HEK293 (cell line): ENCODE data around the gene MRPS27.
"Not testable (repeated sequence)": the region's sequence is repeated elsewhere in the genome, so short reads cannot be mapped to it uniquely, and the experiment has no call there.

ENCODE experiments used
- CTCF ChIA-PET: fragments of 350-600 bp; formaldehyde crosslinking; extraction: SDS; loops from one replicate; lab custom pipeline; 2021; ENCODE audit warnings: antibody characterized with exemption; lab: Yijun Ruan, JAX
- POLR2A ChIA-PET: fragments of 300-600 bp; formaldehyde crosslinking; extraction: SDS; loops from one replicate; lab custom pipeline; 2020; ENCODE audit warnings: antibody characterized with exemption, inconsistent platforms; lab: Yijun Ruan, JAX
- H3K27ac ChIP-seq: fragments of 200-500 bp; sonication (Bioruptor generic); 2 replicates; pipeline ENCODE4 v1.5.1; 2014; ENCODE audit warnings: low read depth, low read length, control low read depth, inconsistent platforms; ENCODE audit errors: extremely low read depth
- H3K36me3 ChIP-seq, 2 experiments: fragments of 200-500 bp in 1 of 2; sonication (Bioruptor generic) in 1 of 2; 1 replicate in 1 of 2; 2 replicates in 1 of 2; pipeline ENCODE4 v1.5.1; 2014 to 2017; ENCODE audit warnings: inconsistent platforms in 2 of 2, low read length in 2 of 2; ENCODE audit not compliant: control insufficient read depth in 2 of 2, insufficient read depth in 1 of 2
- H3K4me1 ChIP-seq: fragments of 200-500 bp; sonication (Bioruptor generic); 2 replicates; pipeline ENCODE4 v1.5.1; 2014; ENCODE audit warnings: mild to moderate bottlenecking, low read length, inconsistent platforms; ENCODE audit not compliant: control insufficient read depth, insufficient read depth
- H3K4me3 ChIP-seq: 2 replicates; pipeline ENCODE4 v1.5.1; 2011; ENCODE audit warnings: low read depth, mild to moderate bottlenecking, control low read depth, low read length, moderate library complexity
- H3K9me3 ChIP-seq: fragments of 200-500 bp; sonication (Bioruptor generic); 2 replicates; pipeline ENCODE4 v1.5.1; 2014; ENCODE audit warnings: low read depth, low read length, inconsistent platforms; ENCODE audit not compliant: control insufficient read depth, insufficient read depth
- FEZF1 ChIP-seq: fragments of 450-650 bp; formaldehyde crosslinking; IDR thresholded peaks from 2 replicates; pipeline ENCODE4 v1.5.1; 2016; ENCODE audit warnings: missing biosample characterization, missing genetic modification characterization
- KLF1 ChIP-seq: fragments of 450-650 bp; formaldehyde crosslinking; IDR thresholded peaks from 2 replicates; pipeline ENCODE4 v1.5.1; 2016; ENCODE audit warnings: missing biosample characterization, missing genetic modification characterization
- OSR2 ChIP-seq: fragments of 450-650 bp; formaldehyde crosslinking; IDR thresholded peaks from 2 replicates; pipeline ENCODE4 v1.5.1; 2016; ENCODE audit warnings: missing biosample characterization, missing genetic modification characterization
- SCRT1 ChIP-seq: fragments of 450-650 bp; formaldehyde crosslinking; IDR thresholded peaks from 2 replicates; pipeline ENCODE4 v1.5.1; 2016; ENCODE audit warnings: missing biosample characterization, missing genetic modification characterization, borderline replicate concordance
- ZEB2 ChIP-seq: fragments of 450-650 bp; formaldehyde crosslinking; IDR thresholded peaks from 2 replicates; pipeline ENCODE4 v1.5.1; 2016; ENCODE audit warnings: missing biosample characterization, missing genetic modification characterization
- ZFHX2 ChIP-seq: fragments of 450-650 bp; formaldehyde crosslinking; conservative IDR thresholded peaks from 2 replicates; pipeline ENCODE4 v1.5.1; 2016; ENCODE audit warnings: missing biosample characterization, missing genetic modification characterization
- ZNF146 ChIP-seq: fragments of 450-650 bp; formaldehyde crosslinking; IDR thresholded peaks from 2 replicates; pipeline ENCODE4 v1.5.1; 2016; ENCODE audit warnings: missing biosample characterization, missing genetic modification characterization
- ZNF239 ChIP-seq: fragments of 450-650 bp; formaldehyde crosslinking; IDR thresholded peaks from 2 replicates; pipeline ENCODE4 v1.5.1; 2016; ENCODE audit warnings: missing biosample characterization, missing genetic modification characterization
- ZNF335 ChIP-seq: fragments of 450-650 bp; formaldehyde crosslinking; conservative IDR thresholded peaks from 2 replicates; pipeline ENCODE4 v1.5.1; 2016; ENCODE audit warnings: missing biosample characterization, missing genetic modification characterization
- ZNF366 ChIP-seq: fragments of 450-650 bp; formaldehyde crosslinking; conservative IDR thresholded peaks from 2 replicates; pipeline ENCODE4 v1.5.1; 2016; ENCODE audit warnings: missing biosample characterization, missing genetic modification characterization
- ZNF623 ChIP-seq: fragments of 450-650 bp; formaldehyde crosslinking; IDR thresholded peaks from 2 replicates; pipeline ENCODE4 v1.5.1; 2016; ENCODE audit warnings: missing biosample characterization, missing genetic modification characterization
- ZNF785 ChIP-seq: fragments of 450-650 bp; formaldehyde crosslinking; IDR thresholded peaks from 2 replicates; pipeline ENCODE4 v1.5.1; 2016; ENCODE audit warnings: missing biosample characterization, missing genetic modification characterization
- TF ChIP-seq, protein P1 (sequence below): fragments of 450-650 bp; formaldehyde crosslinking; IDR thresholded peaks from 2 replicates; pipeline ENCODE4 v1.5.1; 2017; ENCODE audit warnings: missing biosample characterization, missing genetic modification characterization
- TF ChIP-seq, protein P2 (sequence below): fragments of 450-650 bp; formaldehyde crosslinking; IDR thresholded peaks from 2 replicates; pipeline ENCODE4 v1.5.1; 2016; ENCODE audit warnings: missing biosample characterization, missing genetic modification characterization

Gene MRPS27

GRCh38 chr5:72300590-72301339, 19.3 kb downstream of the MRPS27 start:
- Histone ChIP-seq H3K9me3 (no peaks in the 10 kb centered on the region), H3K27ac (no peak overlapping the region), H3K4me3 (no peak overlapping the region), H3K36me3 (peaks cover 5 to 6% of the 10 kb centered on the region in 2 experiments; a peak in 2 of 3 replicates), H3K4me1 (peaks cover 7% of the 10 kb centered on the region)
- CTCF ChIA-PET = no interaction called here
- TF ChIP-seq ZNF366 (peak; percentile 50; the same call in 1 of the 2 replicates), OSR2 (tag by site-specific recombination) (peak; percentile 47; the same call in 1 of the 2 replicates), FEZF1 (peak; percentile 77), KLF1 (tag by site-specific recombination) (peak; percentile 62), SCRT1 (tag by site-specific recombination) (no peak)
- TF ChIP-seq, protein P1, sequence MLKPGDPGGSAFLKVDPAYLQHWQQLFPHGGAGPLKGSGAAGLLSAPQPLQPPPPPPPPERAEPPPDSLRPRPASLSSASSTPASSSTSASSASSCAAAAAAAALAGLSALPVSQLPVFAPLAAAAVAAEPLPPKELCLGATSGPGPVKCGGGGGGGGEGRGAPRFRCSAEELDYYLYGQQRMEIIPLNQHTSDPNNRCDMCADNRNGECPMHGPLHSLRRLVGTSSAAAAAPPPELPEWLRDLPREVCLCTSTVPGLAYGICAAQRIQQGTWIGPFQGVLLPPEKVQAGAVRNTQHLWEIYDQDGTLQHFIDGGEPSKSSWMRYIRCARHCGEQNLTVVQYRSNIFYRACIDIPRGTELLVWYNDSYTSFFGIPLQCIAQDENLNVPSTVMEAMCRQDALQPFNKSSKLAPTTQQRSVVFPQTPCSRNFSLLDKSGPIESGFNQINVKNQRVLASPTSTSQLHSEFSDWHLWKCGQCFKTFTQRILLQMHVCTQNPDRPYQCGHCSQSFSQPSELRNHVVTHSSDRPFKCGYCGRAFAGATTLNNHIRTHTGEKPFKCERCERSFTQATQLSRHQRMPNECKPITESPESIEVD = peak; percentile 78
- POLR2A ChIA-PET = no interaction called here

DNA sequence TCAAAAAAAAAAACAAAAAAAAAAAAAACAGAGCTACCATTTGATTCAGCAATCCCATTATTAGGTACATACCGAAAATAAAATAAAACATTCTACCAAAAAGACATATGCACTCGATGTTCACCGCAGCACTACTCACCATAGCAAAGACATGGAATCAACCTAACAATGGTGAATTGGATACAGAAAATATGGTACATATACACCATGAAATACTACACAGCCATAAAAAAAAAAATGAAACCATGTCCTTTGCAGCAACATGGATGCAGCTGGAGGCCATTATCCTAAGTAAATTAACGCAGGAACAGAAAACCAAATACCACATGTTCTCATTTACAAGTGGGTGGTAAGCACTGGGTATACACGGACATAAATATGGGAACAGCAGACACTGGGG, 21.3 kb downstream of the MRPS27 start:
- Histone ChIP-seq H3K4me3 (no peak overlapping the region), H3K36me3 (peaks cover 6 to 18% of the 10 kb centered on the region in 2 experiments; a peak in 2 of 3 replicates)

GRCh38 chr5:72298136-72298535, 21.9 kb downstream of the MRPS27 start:
- H3K4me1 ChIP-seq, H3K27ac ChIP-seq, H3K4me3 ChIP-seq, H3K9me3 ChIP-seq, POLR2A ChIA-PET: not testable (repeated sequence)
- peaks cover 6 to 18% of the 10 kb centered on the region in 2 experiments; a peak in 2 of 3 replicates for H3K36me3 ChIP-seq
- 0 out of 2 replicates have a peak, but pooled peaks have one; percentile 14 for TF ChIP-seq OSR2 (tag by site-specific recombination)
- TF ChIP-seq, protein P1 = peak; percentile 11; the same call in 1 of the 2 replicates
- TF ChIP-seq FEZF1 = peak; percentile 76
- CTCF ChIA-PET = interaction anchor here (1.4 kb wide), 1 partner anchor 10 kb away, joined by 4 read pairs; no protein-coding TSS in a partner anchor

More for the DNA sequence above, 21.3 kb downstream of the MRPS27 start:
- TF ChIP-seq ZNF785 = no peak
- no peak for TF ChIP-seq ZNF335 (tag by site-specific recombination)
- TF ChIP-seq ZNF146 (tag by site-specific recombination) = peak; percentile 63
- no peak for TF ChIP-seq ZNF239
- TF ChIP-seq, protein P2, sequence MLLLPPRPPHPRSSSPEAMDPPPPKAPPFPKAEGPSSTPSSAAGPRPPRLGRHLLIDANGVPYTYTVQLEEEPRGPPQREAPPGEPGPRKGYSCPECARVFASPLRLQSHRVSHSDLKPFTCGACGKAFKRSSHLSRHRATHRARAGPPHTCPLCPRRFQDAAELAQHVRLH = 0 out of 2 replicates have a peak, but pooled peaks have one; percentile 61
- no peak for TF ChIP-seq ZEB2
- no peak for TF ChIP-seq ZFHX2 (tag by site-specific recombination)
- TF ChIP-seq ZNF623 (tag by site-specific recombination) = no peak
- Histone ChIP-seq H3K27ac (no peak overlapping the region), H3K4me1 (peaks cover 7% of the 10 kb centered on the region), H3K9me3 (no peaks in the 10 kb centered on the region)
- ChIA-PET POLR2A (interaction anchor here (0.7 kb wide), 1 partner anchor 13 kb away, joined by 3 read pairs; no protein-coding TSS in a partner anchor), CTCF (interaction anchor here (0.5 to 1.4 kb wide), 3 partner anchors 10 to 905 kb away, joined by 3 to 4 read pairs (median 3); no protein-coding TSS in a partner anchor)
